GM21423 (cell line): ENCODE measurements around the gene ROR1.

ENCODE experiments used
- ATAC-seq: cut with Tn5 transposase; IDR thresholded peaks from one replicate; pipeline ENCODE4 v1.9.1; 2021; ENCODE audit warnings: mild to moderate bottlenecking, moderate library complexity; ENCODE audit not compliant: unreplicated experiment

ROR1 gene

DNA sequence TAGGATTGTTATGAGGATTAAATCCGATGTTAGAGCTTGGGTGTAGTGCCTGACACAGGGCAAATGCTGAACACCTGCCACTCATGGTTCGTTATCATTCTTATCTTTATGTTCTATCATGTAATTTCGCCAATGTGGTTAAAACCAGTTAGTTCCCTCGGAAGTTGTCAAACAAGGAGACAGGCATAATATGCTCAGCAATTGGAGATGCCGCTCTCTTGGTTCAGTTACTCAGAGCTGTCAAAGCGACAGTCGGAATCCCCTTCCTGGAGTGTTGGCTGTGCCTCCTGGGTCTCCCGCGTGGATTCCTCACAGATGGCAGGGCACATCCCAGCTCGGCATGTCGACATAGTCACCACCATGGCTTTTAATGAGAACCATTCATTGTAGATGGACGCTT, 192.2 kb downstream of the ROR1 start:
- no peak for ATAC-seq

DNA sequence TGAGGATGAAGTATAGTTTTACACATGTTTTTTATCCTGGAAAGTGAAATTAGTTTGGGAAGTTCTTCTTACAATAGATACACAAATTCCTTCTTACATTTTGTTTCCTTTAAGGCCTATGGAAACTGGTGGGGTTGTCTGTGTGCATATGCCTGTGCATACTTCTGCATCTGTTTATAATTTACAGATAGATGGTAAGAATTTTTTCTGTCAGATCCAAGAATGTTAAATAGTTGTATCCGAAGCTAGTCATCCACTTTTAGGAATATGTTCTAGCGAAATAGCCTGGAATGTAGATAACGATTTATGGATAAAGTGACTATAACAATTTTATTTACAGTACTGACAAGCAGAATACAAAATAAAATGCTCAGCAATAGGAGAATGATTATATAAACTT, 194.1 kb downstream of the ROR1 start:
- no peak for ATAC-seq

DNA sequence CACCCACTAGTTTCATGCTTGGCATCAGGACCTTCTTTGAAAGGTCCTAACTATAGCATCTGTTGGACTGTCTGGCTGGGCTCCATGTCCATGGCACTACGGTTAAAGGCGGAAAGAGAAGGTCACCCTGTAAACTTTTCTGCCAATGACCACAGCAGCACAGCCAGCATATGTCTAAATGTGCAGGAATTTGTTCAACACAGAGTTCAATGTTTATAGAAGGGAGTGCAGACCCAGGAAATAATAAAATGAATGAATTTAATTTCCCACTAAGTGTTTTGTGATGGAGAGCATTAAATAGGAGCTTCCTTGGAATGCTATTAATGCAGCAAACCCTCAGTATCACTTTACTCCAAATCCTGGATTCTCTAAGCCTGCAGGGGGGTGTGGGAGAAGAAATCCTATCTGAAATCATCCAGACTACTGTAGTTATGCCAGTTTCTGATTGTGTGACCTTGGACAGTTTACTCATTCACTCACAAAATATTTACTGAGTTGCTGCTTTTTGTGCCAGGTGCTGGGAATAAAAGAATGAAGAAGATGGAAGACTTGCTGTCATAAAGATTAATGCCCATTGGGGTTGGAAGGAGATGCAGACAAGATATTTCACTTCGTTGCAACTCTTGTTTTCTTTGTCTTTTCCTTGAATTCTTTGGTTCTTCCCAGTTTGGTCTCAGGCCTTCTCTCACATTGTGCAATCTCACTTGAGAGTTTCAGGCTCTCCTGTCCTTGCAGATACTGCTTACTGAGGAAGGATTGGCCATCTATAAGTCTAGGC, 195.0 kb downstream of the ROR1 start:
- ATAC-seq: no peak

DNA sequence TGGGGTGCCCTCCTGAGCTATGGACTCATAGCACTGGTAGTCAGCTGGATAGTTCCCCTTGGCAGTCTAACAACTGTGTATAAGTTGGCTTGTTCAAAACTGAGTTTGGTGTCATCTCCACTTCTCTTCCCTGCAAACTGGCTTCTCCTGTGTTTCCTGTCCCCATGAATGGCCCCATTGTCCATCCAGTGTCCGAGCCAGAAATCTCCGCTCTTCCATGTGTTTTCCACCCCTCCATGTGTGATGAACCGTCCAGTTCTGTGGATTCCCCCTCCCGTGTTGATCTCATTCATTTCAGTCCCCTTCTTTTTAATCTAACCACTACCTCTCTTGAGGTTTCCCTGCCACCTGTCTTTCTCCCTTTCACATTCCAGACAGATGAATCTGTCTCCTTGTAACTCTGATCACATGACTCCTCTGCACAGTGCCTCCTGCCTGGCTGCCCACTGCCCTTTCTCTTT, 195.7 kb downstream of the ROR1 start:
- no peak for ATAC-seq

DNA sequence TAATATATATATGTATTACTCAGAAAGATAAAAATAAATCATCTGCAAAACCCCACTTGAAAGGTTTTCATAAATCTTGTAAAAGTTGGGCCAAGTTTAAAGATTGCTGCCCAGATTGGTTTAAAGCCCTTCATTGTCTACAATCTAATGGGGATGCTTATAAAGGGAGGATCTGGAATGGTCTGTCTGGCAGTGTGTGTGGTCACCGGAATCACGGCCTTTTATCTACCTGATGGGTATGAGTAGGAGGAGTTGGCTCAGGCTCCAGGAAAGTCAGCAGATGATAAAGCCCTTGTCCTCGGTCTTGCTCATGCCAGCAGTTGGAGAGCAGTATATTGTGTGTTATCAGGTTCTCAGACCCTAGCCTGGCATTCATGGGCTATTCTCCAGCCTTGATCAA, 197.7 kb downstream of the ROR1 start:
- ATAC-seq: no peak

DNA sequence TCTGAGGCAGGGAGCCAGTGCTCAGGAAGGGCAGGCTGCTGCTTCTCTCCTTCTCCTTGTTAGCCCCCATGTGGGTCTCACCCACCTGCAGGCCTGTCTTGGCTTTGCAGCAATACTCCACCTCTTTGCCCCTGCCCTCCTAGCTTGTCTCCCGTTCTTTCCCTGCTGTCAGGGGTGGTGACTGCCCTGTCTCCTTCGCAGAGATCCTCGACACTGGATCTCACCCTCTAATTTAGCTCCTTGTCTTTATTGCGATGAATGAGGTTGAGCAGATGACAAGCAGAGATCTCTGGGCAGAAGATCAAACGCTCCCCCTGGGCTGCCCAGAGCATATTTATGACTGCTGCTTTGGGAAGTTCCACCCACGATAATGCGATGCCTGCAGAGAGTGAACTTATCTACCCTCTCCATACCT, 199.2 kb downstream of the ROR1 start:
- ATAC-seq: no peak

DNA sequence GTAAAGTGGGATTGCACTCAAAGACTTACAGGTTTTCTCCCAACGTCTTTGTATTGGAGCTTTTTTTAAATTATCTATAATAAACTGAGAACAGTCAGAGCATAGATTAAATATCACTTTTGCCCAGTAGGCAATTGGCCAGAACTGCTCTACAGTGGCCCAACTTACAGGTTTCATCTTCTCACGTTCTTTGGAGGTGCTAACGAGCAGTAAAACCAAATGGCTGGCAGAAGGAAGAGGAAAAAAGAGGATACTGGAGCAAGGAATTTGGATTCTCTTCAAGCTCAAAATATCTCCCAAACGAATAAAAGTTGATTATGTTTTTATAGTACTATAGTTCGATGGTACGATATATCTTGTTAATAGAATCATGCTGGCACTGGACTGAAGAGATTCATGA, 201.1 kb downstream of the ROR1 start:
- ATAC-seq: no peak

DNA sequence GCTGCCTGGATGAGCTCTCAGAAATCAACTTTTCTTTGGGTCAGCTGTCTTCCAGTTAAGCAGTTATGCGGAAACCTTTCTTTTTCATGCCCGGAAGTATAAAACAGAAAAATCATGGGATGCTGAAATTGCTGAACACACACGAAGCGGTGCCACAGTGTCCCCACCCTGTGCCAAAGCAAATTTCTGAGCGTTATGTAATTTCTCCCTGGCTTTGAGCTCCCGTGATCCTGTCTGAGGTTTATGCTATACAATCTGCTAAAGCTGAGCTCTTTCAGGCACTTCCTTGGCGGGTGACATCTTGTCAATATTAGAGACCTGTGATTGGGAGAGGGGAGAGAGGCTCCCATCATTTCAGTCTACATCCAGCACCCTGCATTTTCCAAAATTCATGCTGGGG, 201.7 kb downstream of the ROR1 start:
- ATAC-seq: no peak

DNA sequence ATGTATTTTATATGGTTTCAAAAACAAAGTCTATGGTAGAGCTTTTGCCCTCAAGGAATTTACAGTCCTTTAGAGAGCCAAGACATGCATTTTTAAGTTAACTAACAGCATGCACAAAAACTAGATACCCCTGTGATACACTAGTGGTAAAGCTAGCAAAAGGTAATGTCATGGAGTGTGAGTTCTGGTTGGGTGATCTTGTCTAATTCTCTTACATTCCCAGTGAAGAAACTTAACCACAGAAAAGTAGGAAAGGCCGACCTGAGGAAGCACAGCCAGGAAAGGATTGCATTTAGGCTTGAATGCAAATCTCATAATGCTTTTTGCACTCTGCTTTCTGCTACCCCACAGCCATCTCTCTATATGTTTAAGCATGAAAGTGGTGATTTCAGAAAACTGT, 202.2 kb downstream of the ROR1 start:
- ATAC-seq: no peak

DNA sequence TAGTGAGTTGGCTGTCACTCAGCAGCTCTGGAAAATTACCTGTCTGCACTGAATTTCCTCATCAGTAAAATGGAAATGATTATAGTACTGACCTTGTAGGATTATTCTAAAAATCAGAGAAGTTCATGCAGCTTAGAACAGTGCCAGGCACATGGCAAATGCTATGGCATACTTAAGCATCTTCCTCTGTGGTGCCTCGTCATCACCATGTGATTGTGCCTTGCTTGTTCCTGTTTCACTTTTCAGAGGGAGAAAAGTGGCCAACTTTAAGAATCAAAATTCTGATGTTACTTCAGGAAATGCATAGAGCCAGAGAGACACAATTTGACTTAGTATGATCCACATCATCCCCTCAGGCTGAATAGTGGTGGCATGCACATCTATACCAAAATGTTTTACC, 203.6 kb downstream of the ROR1 start:
- ATAC-seq: no peak

DNA sequence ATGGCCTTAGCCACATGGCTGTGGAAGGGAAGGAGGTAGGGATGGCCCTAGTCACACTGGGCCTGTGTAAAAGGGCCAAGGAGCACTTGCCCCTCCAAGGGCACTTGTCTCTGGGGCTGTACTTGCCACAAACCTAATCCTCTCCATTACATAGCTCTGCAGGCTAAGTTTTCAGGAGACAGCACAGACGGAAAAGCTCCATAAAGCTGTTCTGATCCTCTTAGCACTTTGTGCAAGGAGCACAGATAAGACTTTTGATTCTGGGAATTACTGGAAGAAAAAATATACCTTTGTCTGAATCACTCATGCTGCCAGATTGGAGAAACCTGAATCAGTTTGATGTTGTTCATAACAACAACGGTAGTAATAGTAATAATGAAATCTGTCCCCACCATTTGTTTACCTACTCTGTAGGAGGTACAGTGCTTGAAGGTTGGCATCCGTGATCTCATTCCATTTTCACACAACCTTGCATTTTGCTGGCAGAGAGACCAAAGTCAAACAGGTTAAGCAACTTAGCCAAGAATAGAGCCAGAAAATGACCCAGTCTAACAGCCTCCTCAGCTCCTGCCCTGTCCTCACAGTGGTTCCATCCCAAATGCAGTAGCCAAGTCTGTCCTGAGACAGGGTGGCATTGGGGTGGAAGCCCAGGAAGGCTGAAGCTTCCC, 207.1 kb downstream of the ROR1 start:
- no peak for ATAC-seq

DNA sequence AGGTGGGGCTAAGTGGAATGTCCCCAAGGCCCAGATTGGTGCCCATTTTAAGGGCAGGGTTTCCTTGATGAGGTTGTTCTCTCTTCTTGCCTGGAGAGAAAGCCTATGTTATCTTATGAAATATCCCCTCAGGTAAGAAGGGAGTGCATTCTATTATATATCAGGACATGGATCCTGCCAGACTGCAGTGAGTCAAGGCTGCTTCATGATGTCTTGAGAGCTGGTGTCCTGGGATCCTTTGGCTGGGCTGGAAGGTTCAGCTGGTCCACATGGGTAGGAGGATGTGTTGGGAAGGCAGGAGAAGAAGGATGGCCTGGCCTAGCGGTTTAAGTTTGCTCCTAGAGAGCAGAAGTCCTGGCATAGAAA, 207.6 kb downstream of the ROR1 start:
- ATAC-seq: no peak

DNA sequence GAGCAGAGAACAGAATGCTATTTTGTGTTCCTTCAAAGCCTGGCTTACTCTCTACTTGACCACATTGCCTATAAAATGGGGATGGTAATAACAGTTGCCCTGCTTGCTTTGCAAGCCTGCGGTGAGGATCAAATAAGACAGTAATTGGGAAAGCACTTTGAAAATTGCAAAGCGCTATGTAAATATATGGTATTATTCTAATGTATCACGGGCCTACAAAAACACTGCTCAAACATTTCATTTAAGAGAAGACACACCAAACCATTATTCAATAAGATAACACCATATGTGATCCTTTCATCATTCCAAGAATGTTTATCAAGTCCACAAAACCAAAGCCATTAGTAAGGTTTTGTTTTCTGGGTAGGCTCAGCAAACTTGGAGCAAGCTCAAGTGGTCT, 208.4 kb downstream of the ROR1 start:
- ATAC-seq: no peak

DNA sequence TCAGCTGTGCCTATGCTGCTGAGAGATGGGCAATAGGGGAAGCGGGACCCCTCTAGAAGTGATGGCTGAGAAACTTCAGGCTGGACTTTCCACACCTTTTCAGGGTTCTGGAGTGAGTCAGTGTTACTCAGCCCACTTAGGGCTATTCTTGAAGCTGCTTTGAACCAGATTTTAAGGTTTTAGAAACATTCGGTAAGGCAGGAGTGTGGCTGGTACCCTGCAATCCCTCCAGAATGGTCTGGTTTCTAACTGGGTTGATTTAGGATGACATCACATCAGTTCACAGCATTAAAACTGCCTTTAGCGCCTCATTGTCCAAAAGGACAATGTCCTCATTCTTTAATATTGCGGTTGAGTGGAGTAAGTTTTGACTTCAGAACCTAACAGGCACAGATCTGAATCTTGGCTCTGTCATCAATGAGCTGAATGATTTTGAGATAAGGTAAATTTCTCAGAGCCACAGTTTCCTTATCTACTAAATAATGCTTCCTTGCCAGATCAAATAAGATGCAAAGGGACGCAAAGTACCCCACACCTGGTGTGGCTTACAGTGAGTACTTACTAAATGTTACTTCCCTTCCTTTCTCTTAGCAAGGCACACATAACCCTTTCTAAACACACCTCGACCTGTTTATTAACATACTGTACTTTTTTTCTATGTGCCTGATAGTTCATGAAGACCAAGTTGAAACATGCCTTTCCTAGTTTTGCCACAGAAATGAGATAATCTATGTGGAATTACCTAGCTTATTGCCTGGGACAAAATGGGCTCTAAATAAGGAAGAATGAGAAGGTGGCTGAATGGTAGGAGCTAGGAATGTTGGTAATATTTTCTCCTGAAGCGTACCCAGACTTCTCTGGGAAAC, 209.8 kb downstream of the ROR1 start:
- ATAC-seq: no peak

DNA sequence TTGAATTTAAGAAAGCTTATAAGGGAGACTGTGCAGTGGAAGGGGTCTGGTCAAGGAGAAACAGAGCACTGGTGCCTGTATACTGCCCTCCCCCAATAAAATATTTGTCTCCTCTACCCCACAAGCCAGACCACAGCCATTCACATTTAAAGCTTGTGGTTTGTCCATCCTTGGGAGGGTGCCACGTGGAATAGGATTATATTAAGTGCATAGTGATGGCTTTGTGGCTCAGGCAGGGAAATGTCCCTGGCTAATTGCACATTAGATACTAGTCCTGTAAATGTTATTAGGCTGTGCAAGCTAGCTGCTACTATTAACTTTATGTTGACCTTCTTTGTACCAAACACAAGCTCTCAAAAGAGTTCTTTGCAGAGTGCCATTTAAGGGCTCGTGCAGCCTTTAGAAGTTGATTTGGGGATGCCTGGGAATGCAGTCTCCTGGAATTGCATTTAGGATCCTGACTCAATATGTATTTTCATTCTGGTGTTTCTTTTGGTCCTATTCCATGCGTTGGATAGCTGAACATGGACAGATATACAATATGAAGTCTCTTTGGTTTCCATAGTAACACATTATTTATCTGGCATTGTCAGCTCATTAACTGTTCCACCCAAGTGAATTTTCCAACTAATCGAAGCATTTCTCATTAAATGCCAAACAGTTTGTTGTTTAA, 210.6 kb downstream of the ROR1 start:
- ATAC-seq: no peak

DNA sequence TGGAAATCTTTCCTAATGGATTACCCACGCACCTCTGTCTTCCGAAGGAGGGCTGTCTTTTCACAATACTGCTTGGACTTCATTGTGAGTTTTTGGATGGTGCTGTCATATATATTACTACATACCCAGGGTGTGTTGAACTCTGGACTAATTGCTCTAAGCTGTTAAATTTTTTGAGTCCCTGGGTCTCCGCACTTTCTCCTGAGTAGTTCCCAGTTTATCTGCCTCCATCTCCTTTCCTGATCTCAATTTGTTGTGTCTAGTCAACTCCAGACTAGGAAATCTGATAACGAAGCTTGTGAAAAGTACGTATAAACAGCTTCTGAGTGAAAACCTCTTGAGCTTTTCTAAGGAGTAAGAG, 211.1 kb downstream of the ROR1 start:
- ATAC-seq: no peak

DNA sequence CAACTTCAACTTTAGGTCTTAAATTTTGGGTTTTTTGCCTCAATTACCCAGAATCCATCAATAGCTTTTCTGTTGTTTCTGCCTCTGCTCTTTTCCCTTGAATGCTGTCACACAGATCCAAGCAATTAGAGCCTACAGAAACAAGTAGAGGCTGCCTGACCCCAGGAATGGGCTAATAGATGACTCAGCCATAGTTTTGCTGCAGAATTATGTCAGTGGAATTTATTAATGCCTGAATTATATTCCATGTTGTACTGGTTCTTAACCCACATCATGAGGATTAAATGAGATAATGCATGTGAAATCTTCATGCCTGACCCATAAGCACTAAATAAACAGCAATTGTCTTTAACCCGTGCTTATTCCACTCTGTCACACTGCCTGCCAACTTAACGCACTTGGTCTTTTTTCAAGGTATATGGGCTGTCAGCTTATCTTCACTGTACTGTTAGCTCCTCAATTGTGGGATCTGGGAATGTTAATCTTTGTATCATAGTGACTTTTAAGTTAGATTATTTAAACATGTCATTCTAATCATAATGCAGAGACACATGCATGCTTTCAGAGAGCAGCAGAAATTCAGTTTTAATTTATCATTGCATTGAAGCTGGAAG, 213.3 kb downstream of the ROR1 start:
- no peak for ATAC-seq

DNA sequence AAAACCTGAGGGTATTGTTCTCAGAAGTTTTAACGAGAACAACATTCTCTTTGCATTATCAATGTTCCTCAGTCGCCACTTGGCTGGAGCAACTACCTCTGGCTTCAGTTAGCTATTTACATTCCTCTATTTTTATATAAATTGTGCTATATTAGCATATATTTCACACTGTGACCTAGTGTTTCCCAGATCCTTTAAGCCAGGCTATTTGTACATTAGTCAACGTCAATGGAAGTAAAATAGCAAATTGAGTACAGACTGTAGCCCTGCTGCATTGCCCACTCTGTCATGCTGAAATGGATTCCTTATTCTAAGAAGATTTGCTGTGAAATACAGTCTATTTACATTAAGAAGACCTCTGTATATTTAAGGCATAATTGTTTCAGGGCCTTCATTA, 213.8 kb downstream of the ROR1 start:
- ATAC-seq: no peak

DNA sequence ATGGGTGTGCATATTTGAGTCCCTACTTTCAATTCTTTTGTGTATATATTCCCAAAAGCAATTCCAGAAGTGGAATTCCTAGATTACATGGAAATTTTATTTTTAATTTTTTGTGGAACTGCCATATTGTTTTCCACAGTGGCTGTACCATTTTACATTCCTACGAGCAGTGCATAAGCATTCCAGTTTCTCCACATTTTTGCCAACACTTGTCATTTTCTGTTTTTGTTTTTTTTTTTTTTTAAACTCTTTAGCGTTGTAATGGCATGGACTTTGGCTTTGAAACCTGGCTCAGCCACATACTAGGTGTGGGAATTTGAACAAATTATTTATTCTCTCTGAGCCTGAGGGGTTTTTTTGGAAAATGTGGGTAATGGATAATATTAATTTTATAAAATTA, 215.1 kb downstream of the ROR1 start:
- no peak for ATAC-seq

DNA sequence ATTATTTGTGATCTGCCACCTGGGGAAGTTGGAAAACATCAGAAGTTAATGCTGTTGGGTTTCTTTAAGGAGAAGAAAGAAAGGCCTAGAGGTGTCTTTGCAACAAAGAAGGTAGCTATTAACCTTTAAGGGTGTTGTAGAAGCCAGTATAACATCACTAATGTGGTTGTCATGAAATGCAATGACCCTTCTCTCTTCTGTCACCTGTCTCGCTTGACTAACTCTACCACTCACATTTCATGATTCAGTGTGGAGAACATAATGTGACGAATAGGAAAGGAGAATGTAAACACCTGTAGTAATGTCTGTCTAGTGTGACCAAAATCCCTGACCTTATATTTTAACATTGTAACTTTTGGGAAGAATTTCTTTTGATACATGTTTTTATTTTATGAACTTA, 217.9 kb downstream of the ROR1 start:
- no peak for ATAC-seq

DNA sequence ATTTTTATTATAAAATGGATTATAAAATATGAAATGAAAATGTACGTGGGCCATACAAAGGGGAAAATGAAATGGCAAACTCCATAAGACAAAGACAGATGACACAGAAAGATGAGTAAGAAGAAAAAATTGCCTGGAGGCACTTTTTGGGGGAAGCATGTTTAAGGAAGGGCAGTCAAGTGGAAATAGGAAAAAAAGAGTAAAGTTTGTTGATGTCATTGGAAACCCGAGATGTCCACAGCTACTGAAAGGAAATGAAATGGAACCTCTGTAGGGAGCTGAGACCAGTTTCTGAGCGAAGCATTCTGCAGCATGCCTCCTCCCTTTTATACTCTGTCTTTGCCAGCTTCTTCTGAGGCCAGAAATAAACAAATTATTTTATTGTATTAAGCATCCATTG, 226.2 kb downstream of the ROR1 start:
- ATAC-seq: no peak
